TTC549 (cell line): Measurements from ENCODE around the gene LIN9.
"Not testable (repeated sequence)": the region's sequence is repeated elsewhere in the genome, so short reads cannot be mapped to it uniquely, and the experiment has no call there.

ENCODE experiments used
- FAIRE-seq: peaks from 2 replicates; lab custom pipeline; 2012; peaks lifted over from hg19 to GRCh38; lab: Jason Lieb, UNC

The LIN9 gene

DNA sequence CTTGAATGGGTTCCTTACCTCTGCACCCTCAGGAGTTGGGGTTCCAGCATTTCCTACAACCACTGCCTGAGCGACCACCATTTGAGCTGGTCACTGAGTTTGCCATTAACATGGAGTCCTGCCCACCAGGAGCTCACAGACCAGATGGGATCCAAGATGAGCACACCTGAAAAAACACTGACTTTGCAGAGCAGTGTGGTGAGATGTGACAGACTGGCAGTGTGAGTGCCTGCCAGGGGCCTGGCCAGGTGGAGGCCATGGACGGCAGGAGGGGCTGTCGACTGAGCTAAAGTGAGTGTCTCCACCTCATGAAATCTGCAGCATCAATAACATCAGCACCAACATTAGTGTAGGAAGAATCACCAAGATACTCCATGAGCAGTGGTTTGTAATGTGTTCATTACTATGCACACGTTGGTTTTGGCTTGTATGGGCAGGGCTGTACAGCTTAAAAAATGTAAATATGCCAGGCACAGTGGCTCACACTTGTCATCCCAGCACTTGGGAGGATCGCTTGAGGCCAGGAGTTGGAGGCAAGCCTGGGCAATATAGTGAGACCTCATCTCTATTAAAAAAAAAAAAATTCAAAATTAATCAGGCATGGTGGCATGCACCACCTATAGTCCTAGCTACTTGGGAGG is 97.7 kb downstream of the LIN9 start:
- no peak for FAIRE-seq

DNA sequence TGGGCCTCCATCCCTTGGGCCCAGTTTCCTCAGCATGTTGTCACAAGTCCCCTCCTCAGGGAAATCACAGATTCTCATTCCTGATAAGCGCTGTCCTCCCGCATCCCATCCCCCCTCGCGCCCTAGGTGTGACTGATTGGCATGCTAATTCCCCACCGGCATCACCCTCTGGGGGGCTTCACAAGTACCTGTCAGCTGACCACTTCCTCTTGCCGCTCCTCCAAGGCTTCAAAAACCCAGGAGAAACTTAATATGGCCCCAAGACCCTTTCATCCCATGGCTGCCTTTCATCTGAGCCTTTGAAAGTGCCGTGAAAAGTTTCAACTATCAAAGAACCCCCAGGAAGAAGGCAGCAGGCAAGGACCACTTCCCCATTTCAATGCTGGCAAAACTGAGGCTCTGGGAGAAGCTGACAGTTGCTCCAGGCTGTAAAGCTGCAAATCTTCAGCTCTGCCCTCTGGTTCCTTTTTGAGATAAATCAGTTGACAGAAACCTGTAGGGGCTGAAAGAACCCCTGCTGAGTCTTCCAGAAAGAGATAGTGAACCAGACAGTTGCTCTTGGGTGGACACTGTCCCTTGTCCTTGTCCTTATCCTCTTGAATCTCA is 98.3 kb downstream of the LIN9 start:
- FAIRE-seq: no peak

- FAIRE-seq: peak; percentile 26
Measured at GRCh38 chr1:226209307-226210059, 99.5 kb downstream of the LIN9 start.

- FAIRE-seq: no peak
Measured at GRCh38 chr1:226207048-226207447, 101.9 kb downstream of the LIN9 start.

DNA sequence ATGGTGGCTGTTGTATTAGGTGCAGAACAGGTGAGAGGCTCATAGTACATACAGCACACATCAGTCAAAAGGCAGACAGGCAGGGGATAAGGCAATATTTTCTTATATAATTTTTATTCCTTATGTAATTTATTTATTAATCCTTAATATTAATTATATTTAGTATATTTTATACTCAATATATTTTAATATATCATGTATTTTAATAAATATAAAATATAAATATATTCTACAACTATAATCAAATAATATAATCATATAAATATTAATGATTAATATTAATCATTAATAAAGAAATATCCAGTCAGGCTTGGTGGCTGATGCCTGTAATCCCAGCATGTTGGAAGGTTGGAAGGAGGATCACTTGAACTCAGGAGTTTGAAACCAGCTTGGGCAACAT is 104.8 kb downstream of the LIN9 start:
- peak; percentile 93 for FAIRE-seq

DNA sequence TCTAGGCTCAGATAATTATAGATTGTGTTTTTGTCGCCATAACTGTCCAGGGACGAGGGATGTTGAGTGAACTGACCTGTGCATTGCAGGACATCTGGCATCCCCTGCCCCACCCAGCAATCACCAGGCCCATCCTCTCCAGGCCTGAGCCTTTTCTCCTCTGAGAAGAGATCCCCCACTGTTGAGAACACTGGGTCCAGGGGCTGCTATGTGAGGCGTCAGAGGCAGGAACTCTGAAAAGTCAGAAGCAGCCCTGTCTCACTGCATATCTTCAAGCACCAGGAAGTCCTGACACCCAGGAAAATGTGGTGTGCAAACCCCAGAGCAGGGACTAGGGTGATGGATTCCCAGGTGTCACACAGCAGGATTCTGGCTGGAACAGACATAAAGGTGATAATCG is 105.3 kb downstream of the LIN9 start:
- no peak for FAIRE-seq

DNA sequence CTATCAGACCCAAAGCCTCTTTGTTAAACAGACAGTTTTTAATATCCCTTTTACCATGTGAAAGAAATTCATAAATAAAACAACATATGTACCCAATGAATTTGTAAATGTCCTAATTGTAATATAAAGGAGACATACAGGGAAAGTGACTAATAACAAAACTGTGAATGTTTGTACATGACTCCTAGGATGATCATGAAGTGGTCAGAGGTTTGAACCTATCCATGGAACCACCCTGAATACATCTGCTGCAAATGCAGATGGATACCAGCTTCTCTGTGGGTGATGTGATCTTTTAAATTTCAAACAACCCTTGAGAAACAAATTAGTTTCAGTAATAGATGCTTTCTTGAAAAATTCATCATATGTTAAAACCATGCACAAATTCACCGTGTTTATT is 105.7 kb downstream of the LIN9 start:
- no peak for FAIRE-seq

GRCh38 chr1:226202666-226203065 is 106.3 kb downstream of the LIN9 start:
- not testable (repeated sequence) for FAIRE-seq

DNA sequence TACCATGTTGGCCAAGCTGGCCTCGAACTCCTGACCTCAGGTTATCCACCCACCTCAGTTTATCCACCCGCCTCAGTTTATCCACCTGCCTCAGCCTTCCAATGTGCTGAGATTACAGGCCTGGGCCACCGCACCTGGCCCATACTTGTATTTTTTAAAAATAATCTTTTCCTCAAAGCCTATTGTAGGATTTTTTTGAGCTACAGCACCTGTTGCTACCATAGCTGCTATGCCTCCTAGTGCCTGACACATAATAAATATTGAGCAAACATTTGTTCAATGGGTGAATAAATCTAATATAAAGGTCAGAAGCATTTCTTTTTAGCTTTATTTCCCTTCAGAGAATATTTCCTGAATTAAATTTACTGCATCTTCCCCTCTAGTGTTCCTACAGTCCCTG is 106.7 kb downstream of the LIN9 start:
- no peak for FAIRE-seq

DNA sequence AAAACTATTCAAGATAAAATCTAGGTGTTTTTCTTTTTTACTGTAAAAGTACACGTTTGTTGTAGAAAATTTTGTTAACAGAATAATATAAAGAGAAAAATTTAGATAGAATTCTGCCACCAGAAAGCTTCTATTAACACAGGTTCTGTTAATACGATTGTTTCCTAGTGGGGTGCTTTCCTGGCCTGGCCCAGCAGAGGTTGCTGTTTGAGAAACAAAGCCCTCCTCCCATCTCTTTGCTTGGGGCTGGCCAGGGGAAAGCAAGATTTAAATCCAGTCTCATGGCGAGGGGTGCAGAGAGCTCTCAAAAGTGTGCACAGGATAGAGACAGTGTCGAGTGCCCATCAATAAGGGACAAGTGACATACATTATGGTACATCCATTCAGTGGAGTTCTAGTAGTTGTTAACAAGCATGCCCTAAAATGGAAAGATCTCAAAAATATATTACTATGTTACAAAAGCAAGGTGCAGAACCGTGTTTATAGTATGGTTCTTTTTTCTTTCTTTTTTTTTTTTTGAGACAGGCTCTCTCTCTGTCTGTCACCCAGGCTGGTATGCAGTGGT is 107.9 kb downstream of the LIN9 start:
- peak; percentile 65 for FAIRE-seq

DNA sequence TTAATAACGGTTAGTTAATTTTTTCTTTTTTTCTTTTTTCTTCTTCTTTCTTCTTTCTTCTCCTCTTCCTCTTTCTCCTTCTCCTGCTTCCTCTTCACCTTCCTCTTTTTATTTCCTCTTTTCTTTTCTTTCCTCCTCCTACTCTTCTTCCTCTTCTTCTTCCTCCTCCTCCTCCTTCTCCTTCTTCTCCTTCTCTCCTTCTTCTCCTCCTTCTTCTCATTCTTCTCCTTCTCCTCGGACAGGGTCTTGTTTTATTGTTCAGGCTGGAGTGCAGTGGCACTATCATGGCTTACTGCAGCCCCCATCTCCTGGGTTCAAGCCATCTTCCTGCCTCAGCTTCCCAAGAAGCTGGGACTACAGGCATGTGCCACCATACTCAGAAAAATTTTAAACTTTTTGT is 109.0 kb downstream of the LIN9 start:
- no peak for FAIRE-seq

- FAIRE-seq: no peak
Measured at GRCh38 chr1:226195144-226195543, 113.8 kb downstream of the LIN9 start.

DNA sequence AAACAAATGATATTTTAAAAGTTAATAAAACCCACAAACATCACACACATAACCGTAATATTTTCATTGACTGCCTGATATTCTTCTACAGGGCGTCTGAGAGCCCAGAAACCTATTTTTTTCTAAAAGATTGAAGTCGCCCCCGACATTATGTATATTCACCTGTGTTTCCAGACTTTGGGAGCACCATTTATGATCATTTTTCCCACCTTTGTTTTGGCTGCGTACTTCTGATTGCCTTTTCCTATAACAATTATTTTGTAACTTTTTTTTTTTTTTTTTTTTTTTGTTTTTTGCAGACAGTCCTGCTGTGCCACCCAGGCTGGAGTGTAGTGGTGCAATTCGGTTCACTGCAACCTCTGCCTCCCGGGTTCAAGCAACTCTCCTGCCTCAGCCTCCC is 121.6 kb downstream of the LIN9 start:
- no peak for FAIRE-seq

- FAIRE-seq: no peak
Measured at GRCh38 chr1:226187019-226187322, 122.0 kb downstream of the LIN9 start.

DNA sequence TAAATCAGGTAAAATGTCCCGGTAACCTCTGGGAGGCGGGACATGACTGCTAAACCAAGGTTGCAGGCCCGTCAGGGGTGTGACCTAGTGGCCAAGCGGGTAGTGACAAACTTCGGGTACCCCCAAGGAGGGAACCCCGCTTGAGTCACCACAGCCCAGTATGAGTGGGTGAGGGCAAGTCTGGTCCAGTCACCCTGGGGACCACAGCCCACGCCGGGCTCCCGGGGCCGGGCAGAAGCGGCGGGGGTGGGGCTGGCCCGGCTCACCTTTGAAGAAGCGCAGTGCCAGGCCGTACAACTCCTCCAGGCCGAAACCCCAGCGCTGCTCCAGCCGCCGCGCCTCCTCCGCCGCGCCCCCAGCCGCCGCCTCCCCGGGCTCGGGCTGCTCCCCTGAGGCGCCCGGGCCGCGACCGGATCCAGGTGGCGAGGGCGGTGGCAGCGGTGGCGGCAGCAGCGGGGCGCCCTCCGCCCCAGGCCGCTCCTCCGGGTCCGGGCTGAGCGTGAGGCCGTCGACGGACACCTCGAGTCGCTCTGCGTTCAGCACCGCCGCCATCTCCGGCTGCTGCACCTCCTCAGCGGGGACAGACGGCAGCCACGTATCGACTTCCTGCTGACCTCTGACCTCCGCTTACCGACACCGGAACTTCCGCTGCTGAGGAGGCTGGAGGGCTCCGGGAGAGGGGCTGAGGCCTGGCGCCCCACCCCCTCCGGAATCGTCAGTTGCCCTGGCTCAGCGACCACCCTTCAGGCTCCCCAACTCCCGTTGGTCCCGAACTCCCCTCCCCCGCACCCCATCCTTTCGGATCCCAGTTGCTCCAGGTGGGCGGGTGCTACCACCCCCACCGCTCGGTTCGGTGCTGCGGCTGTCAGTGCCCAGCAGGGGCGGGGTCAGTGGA is 122.6 kb downstream of the LIN9 start, which contains the start of gene ACBD3:
ACBD3 (minus strand) TSS at position 618 of the 895 bp plus-strand sequence; CDS start at position 552, 66 bp downstream.
- FAIRE-seq: peak; percentile 41

DNA sequence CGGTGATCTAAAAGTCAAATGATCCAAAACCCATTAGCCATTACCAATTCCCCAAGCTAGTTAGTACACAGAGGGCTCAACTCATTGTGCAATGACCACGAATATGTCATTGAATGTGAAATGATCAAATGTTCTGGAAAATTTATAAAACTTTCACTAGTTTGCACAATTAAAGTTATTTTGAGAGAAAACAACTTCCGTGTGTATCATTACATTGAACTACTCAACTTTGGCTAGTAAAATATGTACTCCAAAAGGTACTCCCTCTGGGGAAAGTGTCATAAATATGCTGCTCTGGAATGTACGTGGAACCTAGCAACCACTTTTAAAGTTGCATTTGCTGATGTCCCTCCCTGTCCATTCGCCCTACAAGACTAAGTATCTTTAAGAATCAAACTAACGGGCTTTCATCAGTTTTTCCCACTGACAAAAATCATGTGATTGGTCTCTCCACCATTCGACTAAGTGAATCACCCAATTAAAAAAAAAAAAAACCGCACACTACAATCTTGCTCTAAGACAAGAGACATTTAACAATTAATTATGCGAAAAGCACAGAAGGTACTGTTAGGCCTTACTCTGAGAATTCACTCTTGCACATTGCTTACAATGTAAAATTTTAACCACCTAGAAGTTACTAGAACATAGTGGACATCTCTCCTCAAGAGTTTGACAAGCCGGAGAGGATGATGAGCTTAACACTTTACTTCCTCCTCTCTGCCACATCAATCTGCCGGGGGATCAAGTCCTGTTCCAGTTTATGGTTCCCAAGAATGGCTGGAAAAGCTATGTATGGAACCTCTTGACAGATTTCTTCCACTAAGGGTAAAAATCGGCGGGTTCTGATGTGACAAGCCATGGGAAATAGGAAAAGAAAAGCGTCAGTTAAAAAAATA is 123.6 kb downstream of the LIN9 start:
- FAIRE-seq: no peak

- FAIRE-seq: no peak
Measured at GRCh38 chr1:226181996-226182714, 126.8 kb downstream of the LIN9 start.
